T-cell (primary cell): ENCODE data around the gene PCDH19. TPM values are rescaled to one million over a fixed set of nuclear protein-coding genes. Genes with fewer than 3 reads are reported as not detected.
A peak's percentile ranks its signal among the peaks of the same experiment; 100 is the strongest.

Experiments
- ATAC-seq, 4 experiments: fragments of 200-7000 bp in 3 of 4; fragments of 150-1000 bp in 1 of 4; cut with Tn5 transposase; replicated peaks in 1 of 4; 1 replicate in 3 of 4; 2 replicates in 1 of 4; pipeline ENCODE4 v1.10.0; 2021; ENCODE audit warnings: moderate library complexity in 3 of 4, mild to moderate bottlenecking in 2 of 4, moderate number of reproducible peaks in 1 of 4
- CTCF ChIA-PET, 2 donors: fragments of 300-600 bp; sonication (Branson Sonifier 250); formaldehyde crosslinking; loops; one replicate each; lab custom pipeline; 2022; ENCODE audit warnings: antibody characterized with exemption in 2 of 2; lab: Charles Lee
- POLR2A ChIA-PET, 2 donors: fragments of 300-600 bp; sonication (Branson Sonifier 250); formaldehyde crosslinking; loops; one replicate each; lab custom pipeline; 2022; ENCODE audit warnings: antibody characterized with exemption in 2 of 2; lab: Charles Lee
- DNase-seq, 35 experiments: peaks; one replicate each; pipeline versions ENCODE4 v3.0.0 to v3.0.0-alpha.2; 2013 to 2023
- H3K27ac ChIP-seq: one replicate; pipeline ENCODE4 v1.5.1; 2013; ENCODE audit warnings: low read length
- H3K27me3 ChIP-seq, 2 experiments: replicated peaks in 1 of 2; 1 replicate in 1 of 2; 2 replicates in 1 of 2; pipeline versions ENCODE4 v1.6.1 to v1.7.0; 2013; ENCODE audit warnings: low read length in 1 of 2, mixed read lengths in 1 of 2; ENCODE audit not compliant: control insufficient read depth in 2 of 2, insufficient read depth in 2 of 2; ENCODE audit errors: extremely low read depth in 1 of 2
- H3K36me3 ChIP-seq, 2 donors: 1 replicate in 1 of 2; 2 replicates in 1 of 2; pipeline versions ENCODE4 v1.6.1 to v1.7.0; 2013; ENCODE audit warnings: low read length in 1 of 2; ENCODE audit not compliant: control insufficient read depth in 2 of 2, insufficient read depth in 1 of 2; ENCODE audit errors: extremely low read depth in 1 of 2
- H3K4me1 ChIP-seq, 2 experiments: 1 replicate in 1 of 2; 2 replicates in 1 of 2; pipeline versions ENCODE4 v1.6.1 to v1.7.0; 2013; ENCODE audit warnings: low read length in 2 of 2, mixed read lengths in 1 of 2; ENCODE audit not compliant: insufficient read depth in 2 of 2, control insufficient read depth in 1 of 2; ENCODE audit errors: extremely low read depth in 1 of 2
- H3K4me3 ChIP-seq, 2 donors: 1 replicate in 1 of 2; 2 replicates in 1 of 2; pipeline versions ENCODE4 v1.5.1 to v1.7.0; 2013; ENCODE audit warnings: mild to moderate bottlenecking in 2 of 2, low read length in 1 of 2, moderate library complexity in 1 of 2; ENCODE audit not compliant: control insufficient read depth in 1 of 2; ENCODE audit errors: extremely low read depth in 1 of 2
- H3K9me3 ChIP-seq: 2 replicates; pipeline ENCODE4 v1.7.0; 2013
- H3K27ac Mint-ChIP-seq, 2 donors: one replicate each; pipeline ENCODE4 v1.8.0; 2020 to 2021; ENCODE audit warnings: mild to moderate bottlenecking in 2 of 2, mixed read lengths in 2 of 2
- H3K27me3 Mint-ChIP-seq, 2 donors: one replicate each; pipeline ENCODE4 v1.8.0; 2021 to 2022; ENCODE audit warnings: mixed read lengths in 2 of 2
- H3K36me3 Mint-ChIP-seq: one replicate; pipeline ENCODE4 v1.8.0; 2021; ENCODE audit warnings: mixed read lengths
- H3K4me1 Mint-ChIP-seq, 3 donors: one replicate each; pipeline ENCODE4 v1.8.0; 2020 to 2022; ENCODE audit warnings: mixed read lengths in 3 of 3, mild to moderate bottlenecking in 1 of 3
- H3K4me3 Mint-ChIP-seq, 3 donors: one replicate each; pipeline ENCODE4 v1.8.0; 2020 to 2022; ENCODE audit warnings: mild to moderate bottlenecking in 3 of 3, mixed read lengths in 3 of 3, moderate library complexity in 3 of 3
- H3K9me3 Mint-ChIP-seq, 3 donors: one replicate each; pipeline ENCODE4 v1.8.0; 2020 to 2022; ENCODE audit warnings: mixed read lengths in 3 of 3
- WGBS: methylation state at CpG from one replicate; pipeline ENCODE4 v1.1.5; 2013; ENCODE audit warnings: missing lambda C conversion rate; ENCODE audit not compliant: insufficient coverage; 5-methylcytosine and 5-hydroxymethylcytosine counted together
- total RNA-seq, 35 experiments: library from RNA in 6 of 35; stranded (reverse) in 6 of 35; fragments of 120-200 nt in 1 of 35; gene quantifications; one replicate each; pipeline versions ENCODE4 v1.2.1 to v1.2.4 and lab custom pipeline; 2013 to 2026

The PCDH19 gene
- total RNA-seq, 5 donors from 2014 or later (not counting 1 experiment from before 2014, with no cell fraction given) = 0.03 to 0.05 TPM; not detected in 3

DNA sequence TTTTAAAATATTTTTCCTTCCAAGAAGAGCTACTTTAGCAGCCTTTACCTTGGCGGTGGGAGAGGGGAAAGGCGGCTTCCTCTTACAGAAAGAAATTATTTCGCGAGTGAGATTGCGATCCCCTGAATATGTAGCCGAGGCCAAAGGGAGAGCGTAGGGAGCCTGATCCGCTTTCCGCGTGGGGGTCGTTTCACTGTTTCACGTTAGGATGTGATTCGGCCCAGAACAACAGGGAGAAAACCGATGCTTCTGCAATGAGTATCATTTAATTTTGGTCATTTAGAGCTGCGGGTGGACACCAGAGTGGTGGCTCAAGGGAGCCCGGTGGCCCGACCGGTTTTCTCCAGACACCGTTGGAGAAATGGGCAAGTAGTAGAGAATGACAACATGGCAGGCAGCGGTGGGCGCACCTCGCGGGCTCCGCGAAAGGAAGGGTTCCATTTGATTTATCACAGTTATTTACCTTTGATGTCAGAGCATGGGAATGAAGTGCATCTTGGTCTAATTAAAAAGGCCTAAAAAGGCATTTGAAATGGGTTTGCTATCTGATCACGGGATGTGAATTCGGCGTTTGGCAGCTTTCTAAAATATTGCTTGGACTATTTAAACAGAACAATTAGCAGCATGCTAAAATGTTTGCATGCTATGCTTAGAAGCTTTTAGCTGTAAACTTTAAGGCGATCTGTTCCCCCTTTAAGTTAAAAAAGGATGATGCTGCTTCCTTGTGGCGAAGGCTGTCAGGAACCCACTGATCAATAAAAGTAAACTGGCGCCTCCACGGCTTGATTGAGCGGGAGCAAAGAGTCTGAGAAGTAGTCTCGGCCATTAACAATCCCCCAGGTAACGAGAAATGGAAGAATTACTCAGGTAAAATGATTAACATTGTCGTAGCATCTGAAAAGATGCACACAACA is 2.0 kb upstream of the PCDH19 start:
- peaks cover 9 to 46% of the 10 kb centered on the region in 2 experiments for H3K27me3 ChIP-seq
- ChIA-PET POLR2A (no interaction called here), CTCF (interaction anchor here (0.6 to 1.1 kb wide), 2 partner anchors 10 to 44 kb away, joined by 3 to 4 read pairs; no protein-coding TSS in a partner anchor)
- peaks cover 46 to 53% of the 10 kb centered on the region in 2 donors for H3K27me3 Mint-ChIP-seq
- peak overlapping the region in 2 of 3 donors; percentile 25 to 66 for H3K4me3 Mint-ChIP-seq
- peaks cover 0 to 22% of the 10 kb centered on the region in 2 experiments for H3K4me1 ChIP-seq
- ATAC-seq (no peak), DNase-seq (no peak)
- no peaks in the 10 kb centered on the region for H3K36me3 Mint-ChIP-seq
- no peak overlapping the region for H3K27ac ChIP-seq
- WGBS = 14% methylated on average over 9 of the region's 36 CpGs
- no peaks in the 10 kb centered on the region for H3K9me3 ChIP-seq
- H3K27ac Mint-ChIP-seq = no peak overlapping the region
- H3K36me3 ChIP-seq = no peaks in the 10 kb centered on the region
- H3K9me3 Mint-ChIP-seq = no peaks in the 10 kb centered on the region
- peaks cover 4 to 23% (median 20%) of the 10 kb centered on the region in 3 donors for H3K4me1 Mint-ChIP-seq
- no peak overlapping the region for H3K4me3 ChIP-seq

DNA sequence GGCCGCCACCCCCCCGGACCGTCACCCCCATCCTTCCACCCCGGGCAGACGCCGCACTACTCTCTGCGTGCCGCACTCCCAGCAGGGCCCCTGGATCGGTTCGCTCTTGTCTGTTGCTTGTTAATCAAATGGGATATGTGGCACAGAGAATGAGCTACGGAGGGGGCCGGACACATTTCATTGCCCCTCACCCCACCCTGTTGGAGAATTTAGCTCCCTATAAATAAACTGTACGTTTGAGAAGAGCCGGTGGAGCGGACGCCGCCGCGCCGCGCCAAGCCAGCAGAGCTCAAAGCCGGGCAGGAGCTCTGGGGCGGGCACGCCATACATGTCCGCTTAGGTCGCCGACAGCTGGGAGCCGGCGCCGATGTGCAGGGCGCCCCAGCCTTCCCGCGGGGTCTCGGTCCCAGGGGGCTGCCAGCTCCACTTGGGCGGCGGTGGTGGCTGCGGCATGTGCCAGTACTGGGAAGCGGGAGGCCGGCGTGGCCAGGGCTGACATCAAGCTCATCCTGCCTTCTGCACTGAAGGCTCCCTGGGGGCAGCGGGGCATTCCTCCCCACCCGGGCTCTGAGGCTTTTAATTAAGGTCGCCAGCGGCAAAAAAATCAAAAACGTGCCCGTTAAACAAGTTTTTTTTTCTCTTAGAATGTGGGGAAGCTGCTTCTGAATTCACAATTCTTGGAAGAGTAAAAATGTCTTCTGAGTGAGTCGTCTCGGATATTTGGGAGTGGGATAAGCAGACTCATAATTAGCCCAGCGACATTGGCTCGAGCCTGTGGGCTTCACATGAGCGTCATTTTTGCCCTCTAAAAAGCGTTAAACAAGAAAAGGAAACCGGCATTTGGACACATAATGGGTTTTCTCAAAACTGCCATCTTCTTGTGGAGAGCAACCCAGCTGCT is 1.1 kb upstream of the PCDH19 start:
- Mint-ChIP-seq H3K27ac (no peak overlapping the region), H3K4me3 (peak overlapping the region; percentile 17 to 66 (median 56))
- POLR2A ChIA-PET = no interaction called here

DNA sequence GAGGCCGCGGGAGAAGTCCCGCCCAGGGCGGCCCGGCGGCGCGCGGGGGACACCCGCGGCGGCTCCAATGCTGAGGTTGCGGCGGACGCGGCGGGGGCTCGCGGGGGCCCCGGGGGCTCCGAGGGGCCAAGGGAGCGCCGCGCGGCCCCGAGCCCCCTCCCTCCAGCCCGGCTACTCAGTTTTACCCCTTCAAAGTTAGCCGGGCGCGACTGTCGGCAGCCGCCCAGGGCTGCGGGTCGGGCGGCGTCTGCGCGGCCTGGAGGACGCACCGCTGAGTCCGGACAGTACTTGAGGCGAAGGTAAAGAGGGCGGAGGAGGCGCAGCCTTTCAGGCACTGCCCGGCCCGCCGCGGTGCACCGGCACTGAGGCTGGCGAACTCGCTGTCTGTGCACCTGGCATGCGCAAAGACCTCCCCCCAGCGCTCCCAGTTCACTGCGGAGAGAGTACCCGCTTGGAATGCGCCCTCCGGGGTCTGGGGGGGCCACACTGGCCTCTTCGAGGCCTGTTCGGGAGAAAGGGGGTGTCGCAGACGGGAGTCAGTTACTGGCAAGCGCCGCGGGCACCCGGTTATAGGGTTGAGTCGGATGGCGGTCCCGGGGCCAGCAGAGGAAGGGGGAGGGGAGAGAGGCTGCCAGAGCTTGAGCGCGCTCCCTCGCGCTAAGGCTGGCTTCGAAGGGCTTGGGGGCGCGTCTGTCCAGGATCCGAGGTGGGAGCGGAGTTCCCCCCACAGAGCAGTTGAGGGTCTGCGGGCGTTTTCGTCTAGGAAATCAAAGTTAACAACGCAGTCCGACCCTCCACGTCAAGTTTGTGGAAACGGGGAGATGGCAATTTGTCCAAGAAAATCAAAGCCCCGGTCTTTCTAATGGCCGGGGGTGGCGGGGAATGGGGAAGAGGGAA is 1.1 kb downstream of the PCDH19 start:
- POLR2A ChIA-PET = no interaction called here

More for the DNA sequence above, 1.1 kb upstream of the PCDH19 start:
- Histone ChIP-seq H3K9me3 (no peaks in the 10 kb centered on the region), H3K36me3 (no peaks in the 10 kb centered on the region), H3K4me3 (no peak overlapping the region), H3K4me1 (peaks cover 0 to 22% of the 10 kb centered on the region in 2 experiments), H3K27me3 (peaks cover 9 to 52% of the 10 kb centered on the region in 2 experiments), H3K27ac (no peak overlapping the region)
- ATAC-seq (no peak), DNase-seq (no peak)
- peaks cover 0 to 2% (median 0%) of the 10 kb centered on the region in 3 donors for H3K9me3 Mint-ChIP-seq
- H3K4me1 Mint-ChIP-seq = peaks cover 4 to 23% (median 22%) of the 10 kb centered on the region in 3 donors
- H3K27me3 Mint-ChIP-seq = peaks cover 46 to 62% of the 10 kb centered on the region in 2 donors
- H3K36me3 Mint-ChIP-seq = no peaks in the 10 kb centered on the region
- WGBS = 13% methylated on average over 18 of the region's 53 CpGs
- CTCF ChIA-PET = interaction anchor here in 1 of 2 donors (0.6 kb wide), 1 partner anchor 9 kb away, joined by 4 read pairs; no protein-coding TSS in a partner anchor

DNA sequence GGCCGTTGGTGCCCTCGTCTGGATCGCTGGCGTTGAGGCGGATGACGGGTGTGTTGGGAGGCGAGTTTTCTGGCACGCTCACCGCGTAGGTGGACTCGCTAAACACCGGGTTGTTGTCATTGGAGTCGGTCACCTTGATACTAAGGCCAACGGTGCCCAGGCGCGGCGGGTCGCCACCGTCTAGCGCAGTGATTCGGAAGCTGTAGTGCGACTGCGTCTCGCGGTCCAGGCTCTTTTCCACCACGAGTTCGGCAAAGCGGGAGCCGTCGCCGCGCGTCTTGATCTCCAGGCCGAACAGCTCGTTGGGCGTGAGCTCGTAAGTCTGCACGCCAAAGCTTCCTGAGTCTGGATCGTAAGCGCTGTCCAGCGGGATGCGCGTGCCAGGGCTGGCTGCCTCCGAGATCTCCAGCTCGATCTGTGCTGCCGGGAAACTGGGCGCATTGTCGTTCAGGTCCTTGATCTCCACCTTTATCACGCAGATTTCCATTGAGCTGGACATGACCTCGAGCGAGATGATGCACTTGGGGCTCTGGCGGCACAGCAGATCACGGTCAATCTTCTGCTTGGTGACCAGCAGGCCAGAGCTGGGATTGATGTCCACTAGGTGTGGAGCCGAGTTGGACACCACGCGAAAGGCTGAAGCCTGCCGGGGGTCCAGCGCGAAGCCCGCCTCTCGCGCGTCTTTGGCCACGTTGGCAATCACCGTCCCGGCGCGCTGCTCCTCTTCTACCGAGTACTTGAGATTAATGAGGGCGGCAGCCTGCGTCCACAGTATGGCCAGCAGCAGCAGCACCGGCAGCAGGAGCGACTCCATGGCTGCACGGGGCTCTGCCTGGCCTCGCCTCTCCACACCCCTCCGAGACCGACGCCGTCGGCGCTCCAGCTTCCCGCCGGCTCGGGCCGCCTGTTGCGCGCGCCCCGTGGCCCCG is 2.0 kb downstream of the PCDH19 start:
- no peak for DNase-seq
- no peak for ATAC-seq
- WGBS = 22% methylated on average over 64 of the region's 90 CpGs
- Histone ChIP-seq H3K9me3 (no peaks in the 10 kb centered on the region), H3K4me3 (no peak overlapping the region), H3K4me1 (peaks cover 0 to 22% of the 10 kb centered on the region in 2 experiments), H3K27me3 (peaks cover 12 to 52% of the 10 kb centered on the region in 2 experiments), H3K36me3 (no peaks in the 10 kb centered on the region), H3K27ac (no peak overlapping the region)
- no peaks in the 10 kb centered on the region for H3K36me3 Mint-ChIP-seq
- H3K9me3 Mint-ChIP-seq = peaks cover 0 to 5% (median 0%) of the 10 kb centered on the region in 3 donors
- CTCF ChIA-PET = no interaction called here
- peaks cover 46 to 64% of the 10 kb centered on the region in 2 donors for H3K27me3 Mint-ChIP-seq
- POLR2A ChIA-PET = no interaction called here
- H3K4me3 Mint-ChIP-seq = no peak overlapping the region
- peaks cover 2 to 22% (median 20%) of the 10 kb centered on the region in 3 donors for H3K4me1 Mint-ChIP-seq
- H3K27ac Mint-ChIP-seq = no peak overlapping the region

More for the DNA sequence above, 1.1 kb downstream of the PCDH19 start:
- H3K9me3 ChIP-seq = no peaks in the 10 kb centered on the region
- H3K4me3 ChIP-seq = no peak overlapping the region
- Mint-ChIP-seq H3K27ac (no peak overlapping the region), H3K4me3 (peak overlapping the region; percentile 2 to 66 (median 25)), H3K9me3 (peaks cover 0 to 5% (median 0%) of the 10 kb centered on the region in 3 donors), H3K36me3 (no peaks in the 10 kb centered on the region), H3K4me1 (peaks cover 4 to 23% (median 22%) of the 10 kb centered on the region in 3 donors), H3K27me3 (peaks cover 46 to 60% of the 10 kb centered on the region in 2 donors)
- peaks cover 11 to 52% of the 10 kb centered on the region in 2 experiments for H3K27me3 ChIP-seq
- CTCF ChIA-PET = no interaction called here
- H3K36me3 ChIP-seq = no peaks in the 10 kb centered on the region
- ATAC-seq (no peak), DNase-seq (no peak)
- 15% methylated on average over 31 of the region's 87 CpGs for WGBS
- peaks cover 0 to 22% of the 10 kb centered on the region in 2 experiments for H3K4me1 ChIP-seq
- no peak overlapping the region for H3K27ac ChIP-seq

DNA sequence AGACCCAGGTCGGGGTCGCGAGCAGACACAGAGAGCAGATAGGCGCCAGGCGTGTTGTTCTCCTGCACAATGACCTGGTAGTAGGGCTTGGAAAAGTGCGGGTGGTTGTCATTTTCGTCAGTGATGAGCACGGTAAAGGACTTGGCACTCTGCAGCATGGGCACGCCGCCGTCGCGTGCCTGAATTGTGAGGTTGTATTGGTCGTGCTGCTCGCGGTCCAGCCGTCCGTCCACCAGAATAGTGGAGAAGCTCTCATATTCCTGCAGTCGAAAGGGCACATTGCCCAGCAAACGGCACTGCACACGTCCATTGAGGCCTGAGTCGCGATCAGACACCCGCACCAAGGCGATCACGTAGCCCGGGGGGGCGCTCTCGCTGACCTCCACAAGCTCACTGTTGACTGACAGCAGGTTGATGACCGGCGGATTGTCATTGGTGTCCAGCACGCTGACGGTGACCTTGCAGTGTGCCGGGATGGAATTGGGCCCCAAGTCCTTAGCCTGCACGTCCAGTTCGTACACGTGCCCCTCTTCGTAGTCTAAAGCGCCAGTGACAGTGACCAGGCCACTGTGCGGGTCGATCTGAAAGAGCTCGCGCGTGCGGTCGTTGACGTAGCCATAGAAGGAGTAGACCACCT is 2.8 kb downstream of the PCDH19 start:
- no peak for ATAC-seq
- Histone ChIP-seq H3K27ac (no peak overlapping the region), H3K36me3 (no peaks in the 10 kb centered on the region), H3K4me1 (peaks cover 0 to 22% of the 10 kb centered on the region in 2 experiments), H3K27me3 (peaks cover 8 to 51% of the 10 kb centered on the region in 2 experiments), H3K9me3 (no peaks in the 10 kb centered on the region), H3K4me3 (no peak overlapping the region)
- Mint-ChIP-seq H3K36me3 (no peaks in the 10 kb centered on the region), H3K4me1 (peaks cover 0 to 17% (median 14%) of the 10 kb centered on the region in 3 donors), H3K27me3 (peaks cover 46 to 56% of the 10 kb centered on the region in 2 donors), H3K27ac (no peak overlapping the region), H3K4me3 (no peak overlapping the region), H3K9me3 (peaks cover 0 to 5% (median 0%) of the 10 kb centered on the region in 3 donors)
- CTCF ChIA-PET = no interaction called here
- no peak for DNase-seq
- WGBS = 26% methylated on average over 23 of the region's 47 CpGs
- POLR2A ChIA-PET = no interaction called here
